Measurements from ENCODE around the gene IDI1.

DNA sequence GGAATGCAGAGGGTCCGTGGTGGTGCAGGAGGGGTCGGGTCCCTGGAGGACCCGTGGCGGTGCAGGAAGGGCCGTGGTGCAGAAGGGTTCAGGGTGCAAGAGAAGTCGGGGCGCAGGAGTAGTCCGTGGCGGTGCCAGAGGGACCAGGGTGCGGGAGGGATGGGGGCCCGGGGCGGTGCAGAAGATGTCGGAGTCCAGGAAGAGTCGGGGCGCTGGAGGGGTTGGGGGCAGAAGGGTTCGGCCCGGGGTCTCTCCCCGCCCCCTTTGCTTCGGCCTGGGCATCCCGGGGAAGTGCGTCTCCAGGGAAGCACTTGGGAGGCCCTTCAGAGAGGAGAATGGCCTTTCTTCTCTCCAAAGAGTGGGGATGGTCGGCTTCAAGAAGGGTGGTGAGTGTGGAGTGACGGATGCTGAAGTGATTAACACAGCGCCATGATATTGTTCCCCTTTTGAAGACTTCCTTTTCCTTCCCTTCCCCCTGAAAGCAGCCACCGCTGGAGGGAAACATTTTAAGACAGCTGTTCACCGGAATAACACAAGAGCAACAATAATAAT is 8.3 kb upstream of the IDI1 start:
- no peak for TF ChIP-seq ZFP3 (CRISPR knock-in tag; IDR thresholded peaks at IDR 0.05)
- TF ChIP-seq ZFP30 (CRISPR knock-in tag; IDR thresholded peaks at IDR 0.05), result no peak

Data from SK-N-SH treated with all-trans-retinoic acid at 6 μM for 48 hours (cell line).